GM13977 (cell line): ENCODE results near the gene CSPG4.
"Not testable (repeated sequence)": the region's sequence is repeated elsewhere in the genome, so short reads cannot be mapped to it uniquely, and the experiment has no call there.

Source experiments
- DNase-seq: peaks from one replicate; pipeline ENCODE4 v3.0.0; 2012; ENCODE audit warnings: low spot score
- in situ Hi-C: fragments of 300-500 bp; cut with MboI; formaldehyde crosslinking; loops from one replicate; pipeline ENCODE4 v1.12.0; 2022; ENCODE audit warnings: low sequenced_read_pairs, low pct_unique_long_range_greater_than_20kb, mixed read lengths, inconsistent platforms; ENCODE audit not compliant: unreplicated experiment
- TF ChIP-seq, protein P1 (sequence below): IDR thresholded peaks from 2 replicates; pipeline ENCODE4 v1.5.1; 2012; ENCODE audit warnings: mild to moderate bottlenecking, control low read depth; ENCODE audit not compliant: insufficient read depth; ENCODE audit errors: extremely low read depth, missing control alignments

CSPG4 gene, protein sequence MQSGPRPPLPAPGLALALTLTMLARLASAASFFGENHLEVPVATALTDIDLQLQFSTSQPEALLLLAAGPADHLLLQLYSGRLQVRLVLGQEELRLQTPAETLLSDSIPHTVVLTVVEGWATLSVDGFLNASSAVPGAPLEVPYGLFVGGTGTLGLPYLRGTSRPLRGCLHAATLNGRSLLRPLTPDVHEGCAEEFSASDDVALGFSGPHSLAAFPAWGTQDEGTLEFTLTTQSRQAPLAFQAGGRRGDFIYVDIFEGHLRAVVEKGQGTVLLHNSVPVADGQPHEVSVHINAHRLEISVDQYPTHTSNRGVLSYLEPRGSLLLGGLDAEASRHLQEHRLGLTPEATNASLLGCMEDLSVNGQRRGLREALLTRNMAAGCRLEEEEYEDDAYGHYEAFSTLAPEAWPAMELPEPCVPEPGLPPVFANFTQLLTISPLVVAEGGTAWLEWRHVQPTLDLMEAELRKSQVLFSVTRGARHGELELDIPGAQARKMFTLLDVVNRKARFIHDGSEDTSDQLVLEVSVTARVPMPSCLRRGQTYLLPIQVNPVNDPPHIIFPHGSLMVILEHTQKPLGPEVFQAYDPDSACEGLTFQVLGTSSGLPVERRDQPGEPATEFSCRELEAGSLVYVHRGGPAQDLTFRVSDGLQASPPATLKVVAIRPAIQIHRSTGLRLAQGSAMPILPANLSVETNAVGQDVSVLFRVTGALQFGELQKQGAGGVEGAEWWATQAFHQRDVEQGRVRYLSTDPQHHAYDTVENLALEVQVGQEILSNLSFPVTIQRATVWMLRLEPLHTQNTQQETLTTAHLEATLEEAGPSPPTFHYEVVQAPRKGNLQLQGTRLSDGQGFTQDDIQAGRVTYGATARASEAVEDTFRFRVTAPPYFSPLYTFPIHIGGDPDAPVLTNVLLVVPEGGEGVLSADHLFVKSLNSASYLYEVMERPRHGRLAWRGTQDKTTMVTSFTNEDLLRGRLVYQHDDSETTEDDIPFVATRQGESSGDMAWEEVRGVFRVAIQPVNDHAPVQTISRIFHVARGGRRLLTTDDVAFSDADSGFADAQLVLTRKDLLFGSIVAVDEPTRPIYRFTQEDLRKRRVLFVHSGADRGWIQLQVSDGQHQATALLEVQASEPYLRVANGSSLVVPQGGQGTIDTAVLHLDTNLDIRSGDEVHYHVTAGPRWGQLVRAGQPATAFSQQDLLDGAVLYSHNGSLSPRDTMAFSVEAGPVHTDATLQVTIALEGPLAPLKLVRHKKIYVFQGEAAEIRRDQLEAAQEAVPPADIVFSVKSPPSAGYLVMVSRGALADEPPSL (N-terminal part only)

DNA sequence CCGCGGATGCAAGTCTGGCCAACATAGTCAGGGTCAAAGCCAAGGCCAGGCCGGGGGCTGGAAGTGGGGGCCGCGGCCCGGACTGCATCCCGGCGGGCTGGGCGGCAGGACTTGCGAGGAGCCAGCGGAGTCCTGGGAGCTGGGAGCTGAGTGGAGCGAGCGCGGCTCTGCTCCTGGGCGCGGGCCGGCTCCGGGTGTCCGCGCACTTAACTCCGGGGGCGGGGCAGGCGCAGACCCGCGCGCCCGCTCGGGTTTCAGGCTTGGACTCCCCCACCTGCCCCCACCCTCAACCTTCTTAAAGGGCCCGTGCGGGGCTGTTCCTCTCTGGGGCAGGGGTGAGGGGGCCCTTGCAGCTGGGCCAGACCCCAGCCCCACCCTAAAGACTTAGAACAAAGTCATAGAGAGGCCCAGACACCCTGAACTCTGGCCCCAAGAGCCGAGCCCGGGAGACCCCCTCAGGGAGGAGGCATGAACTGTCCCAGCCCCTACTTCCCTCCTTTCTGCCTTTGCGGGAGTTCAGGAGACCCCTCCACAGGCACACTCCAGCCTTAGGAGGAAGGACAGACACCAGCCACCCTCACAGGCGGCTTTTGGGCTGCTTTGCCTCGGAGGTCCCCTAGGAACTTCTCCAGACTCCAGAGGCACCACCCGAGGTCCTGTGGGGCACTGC lies at the start of gene CSPG4:
Gene CSPG4, minus strand, starts transcription at position 181 of the 670 bp plus-strand sequence. Its CDS starts 93 bp downstream, at position 88.
- in situ Hi-C loops = no loop called here
- no peak for DNase-seq
- TF ChIP-seq, protein P1, sequence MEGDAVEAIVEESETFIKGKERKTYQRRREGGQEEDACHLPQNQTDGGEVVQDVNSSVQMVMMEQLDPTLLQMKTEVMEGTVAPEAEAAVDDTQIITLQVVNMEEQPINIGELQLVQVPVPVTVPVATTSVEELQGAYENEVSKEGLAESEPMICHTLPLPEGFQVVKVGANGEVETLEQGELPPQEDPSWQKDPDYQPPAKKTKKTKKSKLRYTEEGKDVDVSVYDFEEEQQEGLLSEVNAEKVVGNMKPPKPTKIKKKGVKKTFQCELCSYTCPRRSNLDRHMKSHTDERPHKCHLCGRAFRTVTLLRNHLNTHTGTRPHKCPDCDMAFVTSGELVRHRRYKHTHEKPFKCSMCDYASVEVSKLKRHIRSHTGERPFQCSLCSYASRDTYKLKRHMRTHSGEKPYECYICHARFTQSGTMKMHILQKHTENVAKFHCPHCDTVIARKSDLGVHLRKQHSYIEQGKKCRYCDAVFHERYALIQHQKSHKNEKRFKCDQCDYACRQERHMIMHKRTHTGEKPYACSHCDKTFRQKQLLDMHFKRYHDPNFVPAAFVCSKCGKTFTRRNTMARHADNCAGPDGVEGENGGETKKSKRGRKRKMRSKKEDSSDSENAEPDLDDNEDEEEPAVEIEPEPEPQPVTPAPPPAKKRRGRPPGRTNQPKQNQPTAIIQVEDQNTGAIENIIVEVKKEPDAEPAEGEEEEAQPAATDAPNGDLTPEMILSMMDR = no peak

DNA sequence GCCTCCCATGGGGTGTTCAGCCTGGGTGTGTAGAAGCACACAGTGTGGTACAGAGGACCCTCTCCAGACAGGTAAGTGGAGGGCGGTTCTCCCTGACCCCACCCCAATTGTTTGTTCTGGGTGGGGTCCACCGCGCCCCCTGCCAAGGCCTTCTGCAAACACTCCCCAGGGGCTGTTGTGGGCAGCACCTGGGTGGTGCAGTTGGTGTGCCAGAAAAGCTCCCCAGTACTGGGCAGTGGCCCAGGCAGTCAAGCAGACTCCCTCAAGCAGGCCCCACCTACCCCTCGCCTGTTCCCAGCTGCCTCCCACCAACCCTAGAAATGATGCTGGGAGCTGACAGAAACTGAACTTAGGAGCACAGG lies 49.7 kb upstream of the CSPG4 start:
- in situ Hi-C loops, DNase-seq: not testable (repeated sequence)

DNA sequence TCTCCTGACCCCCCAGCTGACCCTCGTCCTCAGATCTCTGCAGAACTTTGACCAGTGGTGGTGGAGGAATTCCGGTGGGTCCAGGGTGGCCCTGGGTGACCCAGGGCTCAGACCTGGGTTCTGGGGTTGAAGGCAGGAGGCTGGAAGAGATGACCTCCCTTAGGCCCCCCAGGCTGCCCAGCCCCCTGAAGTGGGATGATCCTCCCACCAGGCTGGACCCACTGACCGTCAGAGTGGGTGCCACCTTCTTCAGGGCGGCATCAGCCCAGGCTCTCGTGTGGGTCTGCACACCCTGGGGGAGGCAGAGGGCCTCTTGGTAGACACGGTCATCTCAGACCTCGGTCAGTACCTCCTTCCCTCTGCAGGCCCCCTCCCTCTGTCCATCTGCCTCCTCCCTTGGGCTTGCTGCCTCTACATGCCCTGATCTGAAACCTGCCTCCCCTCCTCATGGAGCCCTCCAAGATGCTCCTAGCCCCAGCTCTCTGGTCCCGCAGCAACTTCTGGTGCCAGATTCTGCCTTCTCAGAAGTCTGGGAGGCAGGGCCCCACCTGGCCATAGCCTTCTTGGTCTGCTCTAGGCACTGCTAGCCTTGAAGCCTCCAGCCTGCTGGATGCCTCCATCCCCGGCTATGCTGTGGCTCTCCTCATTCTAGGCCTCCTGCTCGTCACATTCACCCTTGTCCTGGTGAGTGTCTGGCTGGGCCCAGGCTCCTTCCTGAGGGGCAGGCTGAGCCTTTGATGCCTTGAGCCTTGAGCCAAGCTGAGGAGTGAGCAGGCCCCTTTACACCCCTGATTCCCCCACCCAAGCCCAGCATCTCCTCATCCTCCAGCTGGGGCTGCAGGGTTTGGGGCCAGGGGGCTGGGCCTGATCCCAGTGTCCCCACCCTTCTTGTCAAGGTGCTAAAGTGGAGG lies 49.1 kb upstream of the CSPG4 start:
- in situ Hi-C loops = no loop called here

DNA sequence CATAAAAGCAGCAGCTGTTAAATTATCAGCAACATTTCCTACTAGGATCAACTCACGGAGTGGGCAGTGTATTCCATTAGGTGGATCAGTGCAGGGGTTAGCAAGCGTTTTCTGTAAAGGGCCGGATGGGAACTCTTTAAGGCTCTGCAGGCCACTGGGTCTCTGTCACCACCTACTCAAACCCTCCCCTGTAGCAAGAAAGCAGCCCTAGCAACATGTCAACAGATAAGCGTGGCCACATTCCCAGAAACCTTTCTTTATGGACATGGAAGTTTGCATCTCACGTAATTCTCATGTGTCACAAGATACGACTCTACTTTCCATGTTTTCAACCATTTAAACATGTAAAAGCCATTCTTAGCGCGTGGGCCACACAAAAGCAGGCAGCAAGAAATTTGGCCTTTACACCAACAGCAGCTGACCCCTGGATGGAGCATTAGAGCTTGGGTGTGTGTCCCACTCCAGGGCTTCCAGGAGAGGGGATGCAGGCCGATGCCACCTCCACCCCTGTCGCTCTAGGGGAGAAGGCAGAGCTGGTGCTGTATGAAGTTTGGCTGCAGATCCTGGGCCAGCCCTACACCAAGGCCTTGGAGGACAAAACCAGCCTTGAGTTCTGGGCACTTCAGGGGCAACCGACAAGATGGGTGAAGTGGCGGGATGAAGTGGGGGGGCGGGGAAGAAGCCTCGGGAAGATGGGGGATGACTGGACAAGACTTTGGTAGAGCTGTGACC lies 48.2 kb upstream of the CSPG4 start:
- TF ChIP-seq, protein P1 = no peak
- in situ Hi-C loops = no loop called here

More for the DNA sequence above, 49.1 kb upstream of the CSPG4 start:
- no peak for DNase-seq
- TF ChIP-seq, protein P1 = no peak

DNA sequence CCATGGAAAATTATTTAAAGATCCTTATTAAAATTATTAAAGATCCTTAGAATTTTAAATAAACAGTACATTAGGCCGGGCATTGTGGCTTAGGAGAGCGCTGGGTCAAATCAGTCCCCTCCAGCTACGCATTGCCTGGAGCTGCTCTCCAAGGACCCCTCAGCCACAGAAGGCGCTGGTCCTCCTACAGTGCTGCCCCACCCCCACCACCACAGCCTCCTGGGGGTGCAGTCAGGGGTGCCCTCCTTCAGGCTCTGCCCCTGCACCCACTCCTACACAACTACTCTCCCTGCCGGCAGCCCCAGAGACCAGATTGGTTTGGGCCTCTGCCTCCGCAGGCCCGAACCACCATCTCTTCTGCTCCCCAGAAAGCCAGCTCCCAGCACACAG lies 47.5 kb upstream of the CSPG4 start:
- in situ Hi-C loops, DNase-seq: not testable (repeated sequence)

More for the DNA sequence above, 48.2 kb upstream of the CSPG4 start:
- DNase-seq = no peak

DNA sequence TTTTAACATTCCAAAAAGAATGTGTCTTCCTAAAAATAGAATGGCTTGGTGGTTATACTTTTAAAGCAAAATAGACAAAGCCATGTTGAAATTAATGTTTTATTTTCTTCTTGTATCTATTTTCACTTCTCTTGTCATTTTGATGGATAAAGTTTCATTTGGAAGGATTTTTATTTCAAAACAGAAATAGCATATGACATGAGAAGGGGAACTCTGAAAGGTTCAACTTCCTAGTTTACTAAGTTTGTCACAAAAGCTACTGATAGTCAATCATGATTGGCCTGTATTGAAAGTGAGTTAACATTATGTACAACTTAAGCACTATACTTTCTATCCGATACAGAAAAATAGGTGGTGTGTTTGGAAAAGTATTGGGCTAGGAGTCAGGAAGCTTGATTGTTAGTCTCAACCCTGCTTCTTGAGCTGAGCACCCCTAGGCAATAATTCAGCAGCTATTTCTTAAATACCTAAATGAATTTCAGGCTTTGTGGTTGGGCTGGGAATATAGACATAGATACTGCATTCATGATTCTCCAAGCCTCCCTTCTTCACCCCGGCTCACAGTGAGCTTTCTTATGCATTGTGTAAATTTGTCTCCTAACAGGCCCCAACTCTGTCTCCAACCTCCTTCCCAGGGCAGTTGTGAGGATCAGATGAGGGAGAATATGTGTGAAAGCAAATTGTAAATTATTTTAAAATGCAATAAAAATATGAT lies 46.9 kb upstream of the CSPG4 start:
- TF ChIP-seq, protein P1 = no peak
- in situ Hi-C loops = no loop called here
- DNase-seq = no peak
